ENCODE results near the gene CPM.

- no peak for TF ChIP-seq CTCF (IDR thresholded peaks at IDR 0.05)
- TF ChIP-seq POLR2A (IDR thresholded peaks at IDR 0.05): no peak
- TF ChIP-seq EP300 (IDR thresholded peaks at IDR 0.05): no peak
These were observed 59.7 kb downstream of the CPM start for GRCh38 chr12:68873316-68873715.
